Activated CD4-positive, alpha-beta T cell treated with anti-CD3 and anti-CD28 coated beads, Interleukin-2, amount 10 ng/mL, durations not matched to agents 24 days and 14 days (primary cell): Measurements from ENCODE around the gene EDIL3. TPM values are rescaled to one million over a fixed set of nuclear protein-coding genes. Genes with fewer than 3 reads are reported as not detected.
"Not testable (repeated sequence)": the region's sequence is repeated elsewhere in the genome, so short reads cannot be mapped to it uniquely, and the experiment has no call there.

Experiments used
- DNase-seq: peaks from one replicate; pipeline ENCODE4 v3.0.0; 2022
- H3K27ac Mint-ChIP-seq: one replicate; pipeline ENCODE4 v1.8.0; 2022; ENCODE audit warnings: mild to moderate bottlenecking, mixed read lengths
- H3K27me3 Mint-ChIP-seq: one replicate; pipeline ENCODE4 v1.8.0; 2022; ENCODE audit warnings: mixed read lengths
- H3K36me3 Mint-ChIP-seq: one replicate; pipeline ENCODE4 v1.8.0; 2022; ENCODE audit warnings: low read depth, mild to moderate bottlenecking, mixed read lengths
- H3K4me1 Mint-ChIP-seq: one replicate; pipeline ENCODE4 v1.8.0; 2021; ENCODE audit warnings: mixed read lengths
- H3K4me3 Mint-ChIP-seq: one replicate; pipeline ENCODE4 v1.8.0; 2022; ENCODE audit warnings: mild to moderate bottlenecking, moderate library complexity, mixed read lengths
- H3K9me3 Mint-ChIP-seq: one replicate; pipeline ENCODE4 v1.8.0; 2021; ENCODE audit warnings: mixed read lengths
- intact Hi-C: fragments of 100-400 bp; cut with micrococcal nuclease; formaldehyde crosslinking; loops from one replicate; pipeline ENCODE4 v1.15.1; 2023
- total RNA-seq: library from RNA; stranded (reverse); gene quantifications from 2 replicates; pipeline ENCODE4 v1.2.3, GENCODE V29; 2022

The EDIL3 gene
- total RNA-seq, 1 donor from 2014 or later, result not detected

DNA sequence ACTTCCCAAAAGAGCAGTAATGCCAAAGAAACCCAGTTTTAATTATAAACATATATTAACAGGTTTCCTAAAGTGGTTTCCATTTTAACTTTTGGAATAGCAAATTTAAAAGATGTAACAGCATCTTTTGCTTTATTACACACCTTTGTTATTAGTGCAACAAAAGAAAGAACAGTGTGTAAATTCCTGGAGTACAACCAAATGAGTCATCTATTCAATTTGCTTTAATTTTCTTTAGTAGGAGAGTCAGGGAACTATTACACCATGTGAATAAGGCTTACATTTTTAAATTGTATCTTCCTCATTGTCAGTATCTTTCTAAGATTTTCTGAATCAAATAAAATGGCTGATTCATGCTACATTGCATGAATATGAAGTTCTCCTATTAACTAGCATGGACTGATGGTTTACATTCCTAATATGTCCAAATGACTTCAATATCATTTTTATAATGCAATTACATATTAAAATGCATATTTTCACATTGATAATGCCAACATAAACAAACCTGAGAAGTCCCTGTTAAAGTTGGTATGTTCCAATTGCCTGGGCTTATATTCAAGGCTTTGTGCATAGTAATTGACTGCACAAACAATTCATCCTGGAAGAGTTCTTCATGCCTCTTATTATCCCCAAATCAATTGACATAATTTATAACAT is 22.5 kb downstream of the EDIL3 start:
- no peaks in the 10 kb centered on the region for H3K36me3 Mint-ChIP-seq
- no peaks in the 10 kb centered on the region for H3K4me1 Mint-ChIP-seq
- H3K4me3 Mint-ChIP-seq, result no peak overlapping the region
- H3K27ac Mint-ChIP-seq, result no peak overlapping the region
- intact Hi-C loops, result no loop called here
- DNase-seq, result no peak
- H3K9me3 Mint-ChIP-seq, result no peaks in the 10 kb centered on the region
- no peaks in the 10 kb centered on the region for H3K27me3 Mint-ChIP-seq

DNA sequence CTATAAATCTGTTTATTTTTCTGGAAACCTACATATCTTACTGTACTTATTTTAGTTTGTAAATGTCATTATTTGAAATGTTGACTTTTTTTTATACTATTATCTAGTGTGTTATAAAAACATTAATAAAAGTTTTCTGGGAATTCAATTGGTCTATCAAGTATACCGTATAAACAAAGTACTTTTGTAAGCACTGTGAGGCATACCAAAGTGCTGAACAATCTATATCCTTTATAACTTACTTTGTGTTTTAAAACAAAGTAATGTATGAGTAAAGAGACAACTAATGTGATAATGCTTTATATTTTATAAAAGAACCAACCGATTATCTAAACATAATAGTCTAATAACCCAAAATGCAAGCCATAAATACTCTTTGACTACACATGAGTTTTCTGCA is 23.1 kb downstream of the EDIL3 start:
- DNase-seq, result no peak
- no peaks in the 10 kb centered on the region for H3K36me3 Mint-ChIP-seq
- no peaks in the 10 kb centered on the region for H3K4me1 Mint-ChIP-seq
- H3K9me3 Mint-ChIP-seq, result no peaks in the 10 kb centered on the region
- intact Hi-C loops, result no loop called here
- H3K4me3 Mint-ChIP-seq, result no peak overlapping the region
- H3K27ac Mint-ChIP-seq, result no peak overlapping the region
- no peaks in the 10 kb centered on the region for H3K27me3 Mint-ChIP-seq

DNA sequence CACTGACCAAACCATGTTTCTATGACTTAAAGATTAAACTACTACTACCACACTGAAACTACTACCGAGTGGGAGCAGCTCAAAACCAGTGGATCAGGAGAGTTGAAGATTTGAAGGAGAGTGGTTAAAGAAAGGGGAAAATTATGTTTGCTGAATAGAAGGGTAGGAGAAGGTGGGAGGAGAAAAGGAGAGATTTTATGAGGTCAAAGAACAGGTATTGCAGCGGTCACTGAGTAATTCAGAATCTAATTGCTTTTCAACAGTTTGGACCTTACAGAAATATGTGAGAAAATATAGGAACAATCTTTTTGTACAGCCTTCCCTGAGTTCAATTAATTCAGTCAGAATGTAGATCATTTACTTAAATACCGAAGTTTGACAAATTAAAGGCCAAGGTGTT is 24.6 kb downstream of the EDIL3 start:
- intact Hi-C loops, result no loop called here
- DNase-seq, result no peak
- Mint-ChIP-seq H3K27me3 (no peaks in the 10 kb centered on the region), H3K9me3 (no peaks in the 10 kb centered on the region), H3K4me3 (no peak overlapping the region), H3K36me3 (no peaks in the 10 kb centered on the region), H3K27ac (no peak overlapping the region), H3K4me1 (no peaks in the 10 kb centered on the region)

DNA sequence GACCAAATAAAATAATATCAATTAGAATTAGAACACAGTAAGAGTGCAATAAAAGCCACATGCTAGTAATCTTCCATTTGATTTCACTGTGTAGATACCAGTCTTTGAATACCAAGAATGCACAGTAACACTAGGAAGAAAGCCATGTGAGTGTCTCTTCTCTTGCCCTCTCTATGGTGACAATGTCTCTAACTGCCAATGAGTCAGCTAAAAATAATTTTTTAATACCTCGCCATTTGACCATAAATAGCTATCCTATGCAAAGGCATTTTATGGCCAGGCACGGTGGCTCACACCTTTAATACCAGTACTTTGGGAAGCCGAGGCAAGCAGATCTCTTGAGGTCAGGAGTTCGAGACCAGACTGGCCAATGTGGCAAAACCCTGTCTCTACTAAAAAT is 30.6 kb downstream of the EDIL3 start:
- Mint-ChIP-seq H3K4me1 (no peaks in the 10 kb centered on the region), H3K27me3 (no peaks in the 10 kb centered on the region), H3K27ac (no peak overlapping the region), H3K4me3 (no peak overlapping the region), H3K9me3 (no peaks in the 10 kb centered on the region), H3K36me3 (no peaks in the 10 kb centered on the region)
- intact Hi-C loops, result no loop called here
- DNase-seq, result no peak

DNA sequence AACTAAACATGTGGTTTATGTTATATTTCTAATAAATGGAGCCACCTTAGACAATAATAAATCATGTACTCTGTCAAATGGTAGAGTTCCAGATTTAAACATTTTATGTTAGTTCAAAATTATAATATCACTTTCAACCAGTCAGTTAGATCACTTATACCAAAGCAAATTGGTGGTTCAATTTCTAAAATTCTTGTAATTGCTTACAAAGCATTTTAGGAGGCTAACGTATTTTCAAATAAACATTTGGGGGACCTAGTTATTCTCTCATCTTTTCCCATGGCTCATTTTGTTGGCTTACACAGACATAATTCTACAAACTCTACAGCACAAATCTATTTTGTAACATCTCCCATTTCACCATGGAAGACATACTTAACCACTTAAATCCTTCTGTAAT is 39.9 kb downstream of the EDIL3 start:
- Mint-ChIP-seq H3K4me3 (no peak overlapping the region), H3K27me3 (no peaks in the 10 kb centered on the region), H3K4me1 (no peaks in the 10 kb centered on the region), H3K9me3 (no peaks in the 10 kb centered on the region), H3K36me3 (no peaks in the 10 kb centered on the region), H3K27ac (no peak overlapping the region)
- no peak for DNase-seq
- intact Hi-C loops, result no loop called here

DNA sequence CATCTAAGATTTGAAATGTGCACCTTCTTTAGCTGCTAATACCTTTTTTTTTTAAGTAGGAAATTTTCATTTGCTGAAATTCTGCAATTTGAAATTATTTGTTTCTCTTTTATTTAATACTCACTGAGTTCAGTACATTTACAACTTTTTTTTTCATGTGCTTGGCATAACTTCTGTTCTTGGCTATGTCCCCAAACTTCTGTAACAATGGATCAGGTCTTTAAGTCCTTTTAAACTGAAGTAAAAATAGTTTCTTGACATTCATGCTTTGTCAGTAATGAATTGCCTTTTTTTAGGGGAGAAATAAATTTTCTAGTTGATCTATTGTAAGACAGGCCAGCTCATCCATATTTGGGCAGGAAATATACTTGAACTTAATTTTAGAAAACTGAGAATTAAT is 41.5 kb downstream of the EDIL3 start:
- Mint-ChIP-seq H3K4me3 (no peak overlapping the region), H3K27ac (no peak overlapping the region), H3K27me3 (no peaks in the 10 kb centered on the region), H3K4me1 (no peaks in the 10 kb centered on the region), H3K9me3 (no peaks in the 10 kb centered on the region), H3K36me3 (no peaks in the 10 kb centered on the region)
- no peak for DNase-seq
- intact Hi-C loops, result no loop called here

DNA sequence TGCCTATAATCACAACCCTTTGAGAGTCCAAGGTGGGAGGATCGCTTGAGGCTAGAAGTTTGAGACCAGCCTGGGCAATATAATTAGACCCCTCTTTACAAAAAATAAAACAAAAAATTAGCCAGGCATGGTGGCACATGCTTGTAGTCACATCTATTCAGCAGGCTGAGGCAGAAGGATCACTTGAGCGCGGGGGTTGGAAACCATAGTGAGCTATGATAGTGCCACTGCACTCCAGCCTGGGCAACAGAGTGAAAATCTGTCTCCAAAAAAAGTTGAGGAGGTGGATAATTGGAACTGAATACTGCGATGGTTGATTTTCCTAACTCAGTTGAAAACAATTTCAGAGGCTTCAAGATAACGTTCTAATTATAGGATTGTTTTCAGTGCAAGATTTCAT is 52.6 kb downstream of the EDIL3 start:
- intact Hi-C loops, result no loop called here
- no peak for DNase-seq
- no peaks in the 10 kb centered on the region for H3K4me1 Mint-ChIP-seq
- H3K36me3 Mint-ChIP-seq, result no peaks in the 10 kb centered on the region
- H3K27me3 Mint-ChIP-seq, result no peaks in the 10 kb centered on the region
- no peak overlapping the region for H3K4me3 Mint-ChIP-seq
- no peak overlapping the region for H3K27ac Mint-ChIP-seq
- H3K9me3 Mint-ChIP-seq, result no peaks in the 10 kb centered on the region

DNA sequence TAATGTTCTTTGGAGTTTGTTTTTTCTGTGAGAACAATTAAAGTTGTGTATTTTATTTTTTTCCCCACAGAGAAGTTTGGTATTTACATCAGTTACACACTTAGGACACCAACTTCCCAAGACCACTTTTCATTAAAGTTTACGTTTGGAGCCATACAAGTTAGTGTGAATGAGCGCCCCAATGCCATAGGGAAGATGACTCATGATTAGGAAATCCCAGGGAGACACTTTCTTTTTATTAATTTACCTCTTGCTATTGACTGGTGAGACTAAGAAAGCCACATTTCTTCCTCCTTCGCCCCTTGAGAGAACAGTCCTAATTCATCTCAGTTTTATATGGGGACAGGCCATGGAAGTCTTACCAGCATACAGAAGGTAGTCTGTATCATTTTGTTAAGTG is 57.1 kb downstream of the EDIL3 start:
- Mint-ChIP-seq H3K9me3 (no peaks in the 10 kb centered on the region), H3K4me1 (no peaks in the 10 kb centered on the region), H3K27ac (no peak overlapping the region), H3K4me3 (no peak overlapping the region), H3K36me3 (no peaks in the 10 kb centered on the region), H3K27me3 (no peaks in the 10 kb centered on the region)
- intact Hi-C loops, result no loop called here
- no peak for DNase-seq

DNA sequence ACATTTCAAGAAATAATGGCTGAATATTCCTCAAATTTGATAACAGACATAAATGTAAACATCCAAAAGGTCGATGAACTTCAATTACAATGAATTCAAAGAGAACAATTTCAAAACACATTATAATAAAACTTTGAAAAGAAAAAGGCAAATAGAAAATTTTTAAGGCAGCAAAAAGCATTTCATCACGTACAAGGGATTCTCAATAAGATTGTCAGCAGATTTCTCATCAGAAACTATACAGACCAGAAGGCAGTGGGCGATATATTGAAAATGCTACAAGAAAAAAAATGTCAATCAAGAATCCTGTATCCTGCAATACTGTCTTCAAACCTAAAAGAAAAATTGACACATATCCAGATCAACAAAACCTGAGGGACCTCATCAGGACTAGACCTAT is 62.0 kb downstream of the EDIL3 start:
- Mint-ChIP-seq H3K27me3 (no peaks in the 10 kb centered on the region), H3K4me1 (no peaks in the 10 kb centered on the region), H3K9me3 (peaks cover 3% of the 10 kb centered on the region), H3K36me3 (no peaks in the 10 kb centered on the region), H3K27ac (no peak overlapping the region), H3K4me3 (no peak overlapping the region)
- intact Hi-C loops, result no loop called here
- DNase-seq, result no peak

DNA sequence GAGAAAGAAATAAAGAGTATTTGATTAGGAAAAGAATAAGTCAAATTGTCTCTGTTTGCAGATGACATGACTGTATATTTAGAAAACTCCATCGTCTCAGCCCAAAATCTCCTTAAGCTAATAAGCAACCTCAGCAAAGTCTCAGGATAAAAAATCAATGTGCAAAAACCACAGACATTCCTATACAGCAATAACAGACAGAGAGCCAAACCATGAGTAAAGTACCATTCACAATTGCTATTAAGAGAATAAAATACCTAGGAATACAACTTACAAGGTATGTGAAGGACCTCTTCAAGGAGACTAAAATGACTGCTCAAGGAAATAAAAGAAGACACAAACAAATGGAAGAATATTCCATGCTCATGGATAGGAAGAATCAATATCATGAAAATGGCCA is 66.9 kb downstream of the EDIL3 start:
- H3K4me3 Mint-ChIP-seq, H3K27me3 Mint-ChIP-seq, H3K9me3 Mint-ChIP-seq, H3K27ac Mint-ChIP-seq, intact Hi-C loops, DNase-seq, H3K4me1 Mint-ChIP-seq, H3K36me3 Mint-ChIP-seq: not testable (repeated sequence)

DNA sequence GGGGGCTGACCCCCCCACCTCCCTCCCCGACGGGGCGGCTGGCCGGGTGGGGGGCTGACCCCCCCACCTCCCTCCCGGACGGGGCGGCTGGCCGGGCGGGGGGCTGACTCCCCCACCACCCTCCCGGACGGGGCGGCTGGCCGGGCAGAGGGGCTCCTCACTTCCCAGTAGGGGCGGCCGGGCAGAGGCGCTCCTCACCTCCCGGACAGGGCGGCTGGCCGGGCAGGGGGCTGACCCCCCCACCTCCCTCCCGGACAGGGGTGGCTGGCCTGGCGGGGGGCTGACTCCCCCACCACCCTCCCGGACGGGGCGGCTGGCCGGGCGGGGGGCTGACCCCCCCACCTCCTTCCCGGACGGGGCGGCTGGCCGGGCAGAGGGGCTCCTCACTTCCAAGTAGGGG is 72.4 kb downstream of the EDIL3 start:
- DNase-seq, H3K36me3 Mint-ChIP-seq, H3K4me3 Mint-ChIP-seq, H3K27me3 Mint-ChIP-seq, H3K27ac Mint-ChIP-seq, intact Hi-C loops, H3K4me1 Mint-ChIP-seq, H3K9me3 Mint-ChIP-seq: not testable (repeated sequence)

DNA sequence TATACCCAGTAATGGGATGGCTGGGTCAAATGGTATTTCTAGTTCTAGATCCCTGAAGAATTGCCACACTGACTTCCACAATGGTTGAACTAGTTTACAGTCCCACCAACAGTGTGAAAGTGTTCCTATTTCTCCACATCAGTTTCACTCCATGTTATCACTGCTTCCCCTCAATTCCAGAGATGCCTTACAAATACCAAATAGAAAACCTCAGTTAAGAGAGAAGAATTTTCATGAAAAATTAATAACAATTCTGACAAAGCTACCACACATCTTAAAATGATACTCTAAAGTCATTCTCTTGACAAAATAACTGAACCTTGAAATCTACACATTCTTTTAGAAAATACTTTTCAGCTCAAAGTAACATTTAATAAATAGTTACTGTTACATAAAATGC is 74.8 kb downstream of the EDIL3 start:
- H3K4me3 Mint-ChIP-seq, H3K36me3 Mint-ChIP-seq, H3K4me1 Mint-ChIP-seq, DNase-seq, intact Hi-C loops, H3K27ac Mint-ChIP-seq, H3K27me3 Mint-ChIP-seq, H3K9me3 Mint-ChIP-seq: not testable (repeated sequence)

DNA sequence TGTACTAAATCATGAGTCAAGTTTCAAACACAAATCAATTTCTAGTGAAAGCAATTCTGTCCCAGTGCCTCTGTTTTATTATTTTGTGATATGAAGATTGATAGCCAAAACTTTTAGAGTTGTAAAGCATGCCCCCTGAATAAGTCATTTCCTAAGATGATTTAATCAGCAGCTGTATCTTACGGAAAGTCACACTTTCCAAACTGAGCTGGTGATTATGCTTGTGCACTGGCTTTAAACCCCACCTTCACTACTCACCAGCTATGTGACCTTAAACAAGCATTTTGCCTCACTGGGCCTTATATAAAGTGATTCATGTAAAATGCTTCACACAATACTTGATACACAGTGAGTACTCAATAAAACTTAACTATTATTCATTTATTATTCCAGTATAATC is 78.1 kb downstream of the EDIL3 start:
- Mint-ChIP-seq H3K36me3 (no peaks in the 10 kb centered on the region), H3K4me1 (no peaks in the 10 kb centered on the region), H3K27me3 (no peaks in the 10 kb centered on the region)

DNA sequence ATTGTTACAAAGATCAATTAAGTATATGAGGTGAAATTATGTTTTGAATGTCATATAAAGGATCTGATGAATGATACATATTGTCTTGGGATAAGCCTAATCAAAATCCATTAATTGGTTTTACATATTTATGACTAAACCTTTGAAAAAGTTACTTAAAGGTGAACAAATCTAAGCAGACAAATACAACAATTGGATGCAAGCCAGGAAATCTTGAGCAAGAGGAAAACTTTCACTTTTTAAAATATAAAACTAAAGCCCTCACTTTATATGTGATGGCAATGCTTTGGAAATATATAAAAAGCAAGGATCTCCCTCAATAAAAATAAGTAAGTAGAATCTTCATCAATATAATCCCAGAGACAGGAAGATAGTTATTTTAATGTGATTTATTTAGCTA is 80.1 kb downstream of the EDIL3 start:
- no peaks in the 10 kb centered on the region for H3K36me3 Mint-ChIP-seq
- H3K4me1 Mint-ChIP-seq, result no peaks in the 10 kb centered on the region
- H3K27me3 Mint-ChIP-seq, result no peaks in the 10 kb centered on the region
- intact Hi-C loops, result no loop called here
- H3K27ac Mint-ChIP-seq, result no peak overlapping the region
- no peaks in the 10 kb centered on the region for H3K9me3 Mint-ChIP-seq
- no peak overlapping the region for H3K4me3 Mint-ChIP-seq
- DNase-seq, result no peak

More for the DNA sequence above, 78.1 kb downstream of the EDIL3 start:
- no peak overlapping the region for H3K4me3 Mint-ChIP-seq
- H3K27ac Mint-ChIP-seq, result no peak overlapping the region
- no peak for DNase-seq
- H3K9me3 Mint-ChIP-seq, result no peaks in the 10 kb centered on the region
- intact Hi-C loops, result no loop called here

DNA sequence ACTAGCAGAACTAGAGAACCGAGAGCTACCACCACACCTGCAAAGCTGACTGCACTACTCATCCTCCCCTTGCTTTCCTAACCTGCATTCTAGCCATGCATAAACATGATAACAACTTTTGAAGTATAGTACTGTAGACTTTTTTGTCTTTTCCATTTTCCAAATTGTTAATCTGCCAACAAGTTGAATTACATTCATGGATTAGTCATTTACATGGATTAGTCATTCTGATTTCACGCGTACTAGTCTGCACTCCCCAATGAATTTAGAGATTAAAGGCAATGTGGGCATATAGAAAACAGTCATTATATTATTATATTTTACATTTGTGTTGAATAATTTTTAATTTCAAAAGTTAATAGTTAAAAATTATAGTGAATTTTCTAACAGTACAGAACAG is 81.4 kb downstream of the EDIL3 start:
- no peaks in the 10 kb centered on the region for H3K9me3 Mint-ChIP-seq
- no peak overlapping the region for H3K27ac Mint-ChIP-seq
- H3K4me1 Mint-ChIP-seq, result no peaks in the 10 kb centered on the region
- H3K4me3 Mint-ChIP-seq, result no peak overlapping the region
- H3K36me3 Mint-ChIP-seq, result no peaks in the 10 kb centered on the region
- no peak for DNase-seq
- no peaks in the 10 kb centered on the region for H3K27me3 Mint-ChIP-seq
- intact Hi-C loops, result no loop called here
